Superior temporal gyrus (tissue), 1 donor: ENCODE data around the gene OR4C16.

Experiments
- DNase-seq: peaks from one replicate; pipeline ENCODE4 v3.0.0-alpha.2; 2016; ENCODE audit errors: extremely low spot score

Gene OR4C16

GRCh38 chr11:55571828-55572227 is at the start of gene OR4C16:
TSS of gene OR4C16 (plus strand) at chr11:55572128. CDS start at chr11:55572128, 0 bp downstream.
- DNase-seq: no peak

- no peak for DNase-seq
Measured at GRCh38 chr11:55554169-55554568, 17.8 kb upstream of the OR4C16 start, which contains the start of gene OR4C15. TSS of gene OR4C15 (plus strand) at chr11:55554469. CDS start at chr11:55554469, 0 bp downstream.

GRCh38 chr11:55572548-55572947 is 620 bp downstream of the OR4C16 start:
- no peak for DNase-seq

GRCh38 chr11:55607545-55607944 is 35.6 kb downstream of the OR4C16 start, which contains the start of gene OR4C11:
TSS of gene OR4C11 (minus strand) at chr11:55607645. CDS start at chr11:55604373, 3,272 bp downstream.
- DNase-seq: no peak
